Measurements from ENCODE around the gene PPP4R3B.
"Not testable (repeated sequence)": the region's sequence is repeated elsewhere in the genome, so short reads cannot be mapped to it uniquely, and the experiment has no call there.

PPP4R3B gene

DNA sequence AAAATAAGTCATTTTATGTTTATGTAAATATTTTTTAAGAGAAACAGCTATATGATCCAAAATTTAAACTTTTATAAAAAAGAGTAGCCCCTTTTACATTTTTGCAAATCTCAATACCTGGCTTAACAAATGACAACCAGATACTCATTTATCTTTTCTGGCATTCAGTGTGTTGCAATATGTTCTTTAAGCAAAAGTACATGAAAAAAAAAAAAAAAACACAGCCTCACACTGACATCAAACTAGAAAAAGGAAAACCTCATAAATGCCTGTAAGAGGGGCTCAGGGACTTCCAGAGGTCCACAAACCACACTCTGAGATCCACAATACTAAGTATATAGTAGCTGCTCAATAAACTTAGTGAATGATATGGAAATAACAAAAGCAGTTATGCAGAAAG lies 21.9 kb downstream of the PPP4R3B start:
- DNase-seq (ENCODE audit: low spot score): no peak

DNA sequence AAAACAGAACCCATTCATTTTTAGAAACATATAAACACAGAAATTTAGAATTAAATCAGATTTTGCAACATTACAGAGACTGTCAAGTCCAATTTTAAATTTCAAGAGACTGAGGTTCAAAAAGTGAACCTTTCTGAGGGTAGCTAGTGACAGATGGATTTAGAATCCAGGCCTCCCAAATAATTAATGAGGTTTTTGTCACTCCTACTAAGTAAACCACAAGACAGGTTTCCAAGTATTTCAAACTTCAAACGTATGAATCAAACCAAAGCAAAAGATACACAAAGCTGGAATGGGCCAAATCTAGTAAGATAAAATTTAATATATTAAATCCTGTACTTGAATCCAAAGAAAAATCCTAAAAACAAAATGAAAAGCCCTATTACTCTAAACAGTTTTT lies 25.3 kb downstream of the PPP4R3B start:
- DNase-seq (ENCODE audit: low spot score): no peak

DNA sequence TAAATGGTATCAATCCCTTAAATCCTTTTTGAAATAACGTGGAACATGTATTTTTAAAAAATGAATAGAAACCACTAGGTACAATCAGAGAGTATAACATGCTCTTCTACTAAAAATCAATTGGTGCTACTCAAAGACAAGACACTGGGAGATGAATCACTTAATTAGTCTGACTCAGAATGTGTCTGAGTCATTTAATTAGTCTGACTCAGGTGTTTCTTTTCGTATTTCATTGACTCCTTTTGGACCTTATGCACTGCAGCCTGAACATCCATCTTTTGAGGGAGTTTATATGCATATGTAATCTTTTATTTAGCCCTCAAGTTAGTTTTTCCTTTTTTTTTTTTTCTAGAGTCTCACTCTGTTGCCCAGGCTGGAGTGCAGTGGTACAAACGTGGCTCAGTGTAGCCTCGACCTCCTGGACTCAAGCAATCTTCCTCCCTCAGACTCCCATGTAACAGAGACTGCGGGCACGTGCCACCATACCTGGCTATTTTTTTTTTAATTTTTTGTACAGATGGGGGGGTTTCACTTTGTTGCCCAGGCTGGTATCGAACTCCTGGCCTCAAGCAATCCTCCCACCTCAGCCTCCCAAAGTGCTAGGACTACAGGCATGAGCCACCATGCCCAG lies 26.5 kb downstream of the PPP4R3B start:
- no peak for DNase-seq (ENCODE audit: low spot score)

DNA sequence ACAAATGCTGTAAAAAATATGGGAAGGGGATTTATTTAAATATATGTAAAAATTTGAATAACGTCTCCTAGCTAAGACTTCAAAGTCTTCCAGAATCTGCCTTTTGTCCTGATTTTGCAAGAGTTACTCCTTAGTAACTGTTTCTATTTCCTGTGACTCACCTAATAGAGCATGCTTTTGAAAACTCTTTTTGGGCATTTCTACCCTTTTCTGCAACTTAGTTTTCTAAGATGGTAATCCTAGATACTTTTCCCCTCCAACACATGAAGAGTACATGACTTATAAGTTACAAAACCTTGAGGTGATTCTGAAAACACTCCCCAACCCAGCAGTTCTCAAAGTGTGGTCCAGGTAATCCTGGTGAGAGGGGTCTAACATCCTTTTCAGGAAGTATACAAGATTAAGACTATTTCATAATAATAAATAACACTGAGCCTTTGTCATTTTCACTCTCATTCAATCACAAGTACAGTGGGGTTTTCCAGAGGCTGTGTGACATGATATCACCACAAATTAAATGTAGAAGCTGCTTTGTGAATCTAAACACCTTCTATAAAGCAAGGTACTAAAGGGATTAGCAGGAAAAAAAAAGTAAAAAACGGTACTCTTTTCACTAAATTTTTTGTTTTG lies 31.9 kb downstream of the PPP4R3B start:
- DNase-seq (ENCODE audit: low spot score): no peak

DNA sequence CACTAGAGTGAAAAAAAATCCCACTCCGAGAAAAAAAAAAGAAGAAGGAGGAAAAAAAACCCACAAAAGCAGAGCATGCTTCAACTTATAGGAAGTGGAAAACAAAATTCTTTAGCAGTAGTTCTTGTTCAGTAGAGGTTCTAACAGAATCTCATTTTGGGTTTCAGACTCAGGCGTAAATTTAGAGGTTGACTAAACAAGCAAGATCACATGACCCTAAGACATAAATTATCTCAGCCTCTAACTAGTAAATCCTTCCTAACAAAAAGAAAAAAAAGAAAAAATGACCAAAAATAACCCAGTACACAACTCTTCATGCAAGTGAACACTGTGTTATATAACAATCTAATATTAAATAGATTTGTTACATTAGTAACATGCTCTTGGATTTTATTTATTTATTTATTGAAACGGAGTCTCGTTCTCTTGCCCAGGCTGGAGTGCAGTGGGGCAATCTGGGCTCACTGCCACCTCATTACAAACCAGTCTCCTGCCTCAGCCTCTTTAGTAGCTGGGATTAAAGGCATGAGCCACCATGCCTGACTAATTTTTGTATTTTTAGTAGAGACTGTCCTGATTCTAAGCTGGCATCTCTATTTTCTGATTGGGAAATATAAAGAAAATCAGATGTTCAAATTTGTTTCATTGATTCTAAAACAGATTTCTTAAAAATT lies 35.4 kb downstream of the PPP4R3B start:
- peak; percentile 49 for DNase-seq (ENCODE audit: low spot score)

DNA sequence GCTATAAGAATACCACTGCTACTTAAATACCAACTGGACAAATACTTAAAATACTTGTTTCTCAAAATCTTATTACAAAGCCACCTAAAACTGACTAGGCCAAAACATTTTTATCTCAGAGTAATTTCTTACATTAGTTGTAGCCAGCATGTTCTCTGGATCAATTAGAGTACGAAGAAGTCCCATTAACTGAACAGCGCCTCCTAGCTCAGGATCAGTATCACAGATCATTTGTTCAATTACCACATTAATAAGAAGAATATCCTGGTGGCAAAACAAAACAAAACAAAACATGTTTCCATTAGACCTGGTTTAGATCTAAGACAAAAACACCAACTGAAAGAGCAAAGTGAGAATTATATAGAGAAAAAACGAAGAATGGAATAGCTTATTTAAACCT lies 36.0 kb downstream of the PPP4R3B start:
- no peak for DNase-seq (ENCODE audit: low spot score)

DNA sequence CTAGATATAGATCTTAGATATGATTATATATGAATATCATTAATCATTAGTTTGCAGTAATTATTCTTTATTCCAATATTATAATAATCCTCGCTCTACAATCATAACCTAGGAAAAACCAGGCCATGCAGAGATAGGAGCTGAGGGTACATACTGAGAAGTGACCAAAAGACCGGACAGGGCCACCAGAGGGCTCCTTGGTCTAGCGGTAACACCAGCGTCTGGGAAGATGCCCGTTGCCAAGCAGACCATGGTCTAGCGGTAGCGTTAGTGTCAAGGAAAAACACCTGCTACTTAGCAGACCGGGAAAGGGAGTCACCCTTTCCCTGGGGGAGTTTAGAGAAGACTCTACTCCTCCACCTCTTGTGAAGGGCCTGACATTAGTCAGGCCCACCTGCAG lies 48.4 kb downstream of the PPP4R3B start:
- DNase-seq (ENCODE audit: low spot score): not testable (repeated sequence)

DNA sequence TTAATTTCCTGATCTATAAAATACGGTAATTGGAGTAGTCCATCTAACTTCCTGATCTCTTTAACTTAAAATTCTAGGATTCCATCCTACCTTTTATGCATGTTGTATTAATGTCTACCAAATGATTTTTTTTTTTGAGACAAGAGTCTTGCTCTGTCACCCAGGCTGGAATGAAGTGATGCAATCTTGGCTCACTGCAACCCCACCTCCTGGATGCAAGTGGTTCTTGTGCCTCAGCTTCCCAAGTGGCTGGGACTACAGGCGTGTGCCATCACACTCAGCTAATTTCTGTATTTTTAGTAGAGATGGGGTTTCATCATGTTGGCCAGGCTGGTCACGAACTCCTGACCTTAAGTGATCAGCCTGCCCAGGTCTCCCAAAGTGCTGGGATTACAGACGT lies 50.1 kb downstream of the PPP4R3B start:
- DNase-seq (ENCODE audit: low spot score): no peak

DNA sequence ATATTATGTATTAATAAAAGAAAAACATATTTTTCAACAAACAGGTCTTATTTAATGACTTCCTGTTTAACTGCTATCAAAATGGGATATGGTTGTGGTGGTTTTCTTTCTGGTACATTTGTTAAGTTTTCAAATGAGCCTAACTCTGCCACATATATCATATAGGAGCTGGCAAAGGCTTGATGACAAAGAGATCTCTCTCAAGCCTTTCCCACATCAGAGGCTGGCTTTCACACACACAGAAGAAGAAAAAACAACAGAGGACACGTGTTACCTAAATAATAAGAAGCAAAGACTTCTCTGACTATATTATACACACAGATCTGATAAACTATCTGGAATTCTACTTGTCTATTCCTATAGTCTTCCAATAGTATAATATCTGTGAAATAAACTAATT lies 51.8 kb downstream of the PPP4R3B start:
- DNase-seq (ENCODE audit: low spot score): no peak

DNA sequence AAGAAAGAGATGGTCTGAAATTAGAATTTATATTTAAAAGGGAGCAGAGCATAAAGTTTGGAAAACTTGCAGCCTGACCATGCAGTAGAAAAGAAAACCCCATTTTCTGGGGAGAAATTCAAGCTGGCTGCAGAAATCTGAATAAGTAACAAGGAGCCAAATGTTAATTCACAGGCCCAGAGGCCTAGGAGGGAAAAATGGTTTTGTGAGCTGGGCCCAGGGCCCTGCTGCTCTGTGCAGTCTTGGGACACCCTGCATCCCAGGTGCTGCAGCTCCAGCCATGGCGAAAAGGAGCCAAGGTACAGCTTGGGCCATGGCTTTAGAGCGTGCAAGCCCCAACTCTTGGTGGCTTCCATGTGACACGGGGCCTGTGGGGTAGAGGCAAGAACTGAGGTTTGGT lies 56.6 kb downstream of the PPP4R3B start:
- DNase-seq (ENCODE audit: low spot score): no peak

DNA sequence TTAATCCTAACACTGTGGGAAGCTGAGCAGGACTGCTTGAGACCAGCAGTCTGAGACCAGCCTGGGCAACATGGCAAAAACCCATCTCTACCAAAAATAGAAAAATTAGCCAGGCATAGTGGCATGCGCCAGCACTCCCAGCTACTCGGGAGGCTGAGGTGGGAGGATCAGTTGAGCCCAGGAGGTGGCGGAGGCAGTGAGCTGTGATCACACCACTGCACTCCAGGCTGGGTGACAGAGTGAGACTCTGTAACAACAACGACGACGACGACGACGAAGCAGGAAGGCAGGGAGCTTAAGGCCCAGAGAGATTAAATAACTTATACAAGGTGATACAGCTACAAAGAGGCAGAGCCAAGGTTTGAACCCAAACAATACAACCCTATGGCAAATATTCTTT lies 60.6 kb downstream of the PPP4R3B start:
- DNase-seq (ENCODE audit: low spot score): peak; percentile 3

DNA sequence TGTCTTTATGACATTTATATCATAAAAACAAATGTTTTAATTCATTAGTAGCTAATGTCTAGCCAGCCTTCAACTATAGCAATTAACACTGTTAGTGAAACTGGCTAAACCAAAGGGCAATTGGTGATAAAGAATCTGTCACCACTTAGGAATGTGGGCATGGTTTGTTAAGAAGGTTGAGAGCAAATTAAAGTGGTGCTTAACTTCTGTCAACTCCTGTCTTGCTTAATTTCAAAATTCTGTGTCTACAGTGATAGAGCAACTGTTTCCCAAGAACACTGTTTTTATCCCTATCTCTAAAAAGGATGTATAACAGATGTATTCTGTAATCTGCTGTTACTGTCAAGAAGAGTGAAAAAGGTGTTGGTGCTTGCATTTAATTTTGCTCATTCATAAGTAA lies 61.4 kb downstream of the PPP4R3B start:
- no peak for DNase-seq (ENCODE audit: low spot score)

DNA sequence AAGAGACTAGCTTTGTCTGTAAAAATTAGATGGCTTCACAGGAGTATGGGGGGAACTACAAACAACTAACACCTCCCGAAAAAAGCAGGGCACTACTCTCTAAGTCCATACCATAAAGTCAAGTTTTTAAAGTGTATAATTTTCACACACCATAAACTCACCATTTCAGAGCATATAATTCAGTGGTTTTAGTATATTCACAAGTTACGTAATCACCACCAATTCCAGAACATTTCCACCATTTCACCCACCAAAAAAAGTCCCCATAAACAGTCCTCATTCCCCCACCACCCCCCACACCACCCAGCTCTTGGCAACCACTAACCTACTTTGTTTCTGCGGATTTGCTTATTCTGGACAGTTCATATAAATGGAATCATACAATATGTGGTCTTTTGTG lies 64.1 kb downstream of the PPP4R3B start:
- DNase-seq (ENCODE audit: low spot score): no peak

DNA sequence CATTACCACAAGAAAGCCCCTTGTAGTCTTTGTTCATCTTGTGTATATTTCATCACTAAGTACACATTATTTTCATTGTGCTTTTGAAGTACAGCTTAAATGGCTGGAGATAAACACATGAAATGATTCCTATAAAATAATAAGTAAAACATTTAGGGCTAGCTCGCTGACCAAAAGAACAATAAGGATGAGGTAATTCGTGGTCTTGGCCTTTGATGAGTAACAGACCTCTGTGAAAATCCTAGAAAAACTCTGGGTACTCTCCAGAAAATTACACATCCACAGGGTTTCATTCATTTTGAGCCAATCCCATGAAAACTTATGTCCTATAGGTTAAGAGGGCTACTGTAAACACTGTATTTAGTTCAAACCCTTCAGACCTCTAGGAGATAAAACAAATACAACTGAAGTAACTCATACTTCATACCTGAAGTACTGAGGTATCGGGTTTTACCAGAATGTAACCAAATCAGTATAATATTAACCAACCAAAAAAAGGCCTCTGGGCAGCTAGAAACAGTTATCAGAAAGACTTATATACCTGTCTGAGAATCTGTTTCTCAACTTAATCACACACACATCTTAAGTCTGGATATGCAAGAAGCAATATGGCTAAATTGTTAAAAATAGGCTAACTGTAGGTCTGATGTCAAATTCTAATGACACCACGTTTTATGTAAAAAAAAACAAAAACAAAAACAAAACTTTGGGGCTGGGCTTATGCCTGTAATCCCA lies 66.9 kb downstream of the PPP4R3B start:
- no peak for DNase-seq (ENCODE audit: low spot score)

DNA sequence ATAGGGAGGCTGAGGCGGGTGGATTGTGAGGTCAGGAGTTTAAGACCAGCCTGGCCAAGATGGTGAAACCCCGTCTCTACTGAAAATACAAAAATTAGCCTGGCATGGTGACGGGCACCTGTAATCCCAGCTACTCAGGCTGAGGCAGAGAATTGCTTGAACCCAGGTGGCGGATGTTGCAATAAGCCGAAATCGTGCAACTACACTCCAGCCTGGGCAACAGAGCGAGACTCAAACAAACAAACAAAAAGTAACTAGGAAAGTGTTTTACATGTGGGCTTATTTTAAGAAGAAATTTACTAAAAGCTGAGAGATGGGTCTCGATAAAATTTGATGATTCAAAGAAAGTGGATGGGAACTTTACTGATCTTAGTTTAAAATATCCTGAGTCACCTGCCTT lies 69.7 kb downstream of the PPP4R3B start:
- DNase-seq (ENCODE audit: low spot score): not testable (repeated sequence)

DNA sequence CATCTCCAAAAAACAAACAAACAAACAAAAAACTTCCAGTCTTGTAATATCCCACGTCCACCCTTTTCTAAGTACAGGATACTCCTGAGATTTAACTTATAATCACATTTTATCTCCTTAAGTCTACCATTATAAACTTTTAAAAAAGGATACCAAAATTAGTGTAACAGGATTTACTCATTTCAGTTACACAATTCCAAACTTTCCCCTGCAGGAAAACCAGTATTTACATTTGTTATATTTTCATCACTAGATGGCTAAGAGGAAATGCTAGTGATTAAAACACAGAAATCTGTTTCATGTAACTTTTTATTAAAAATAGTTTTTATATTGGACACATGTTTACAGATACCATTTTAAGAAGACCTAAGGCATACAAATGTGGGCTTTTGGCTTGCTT lies 70.4 kb downstream of the PPP4R3B start:
- no peak for DNase-seq (ENCODE audit: low spot score)

DNA sequence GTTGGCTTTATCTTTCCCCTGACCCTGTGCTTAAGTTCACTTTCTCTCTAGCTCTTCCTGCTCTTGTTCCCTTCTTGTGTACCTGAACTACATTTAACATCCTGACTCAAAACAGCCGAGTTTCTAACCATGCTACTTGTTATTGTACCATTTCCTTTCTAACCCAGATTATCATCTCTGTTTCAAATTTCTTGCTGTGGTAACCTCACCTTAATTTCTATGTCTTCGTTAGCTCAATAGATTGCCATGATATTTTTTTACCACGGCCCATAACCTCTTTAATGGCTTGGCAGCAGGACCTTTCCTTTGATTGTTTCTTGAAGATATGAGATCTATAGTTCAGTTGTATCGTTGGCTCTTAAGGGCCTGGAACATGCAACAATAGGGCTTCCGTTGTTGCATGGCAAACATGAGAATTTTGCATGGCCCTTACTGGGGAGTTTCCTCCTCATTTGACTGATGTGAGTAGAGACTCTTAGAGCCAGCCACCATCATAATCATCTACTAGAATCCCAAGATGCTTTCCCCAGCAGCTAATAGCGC lies 86.8 kb downstream of the PPP4R3B start:
- DNase-seq (ENCODE audit: low spot score): no peak

DNA sequence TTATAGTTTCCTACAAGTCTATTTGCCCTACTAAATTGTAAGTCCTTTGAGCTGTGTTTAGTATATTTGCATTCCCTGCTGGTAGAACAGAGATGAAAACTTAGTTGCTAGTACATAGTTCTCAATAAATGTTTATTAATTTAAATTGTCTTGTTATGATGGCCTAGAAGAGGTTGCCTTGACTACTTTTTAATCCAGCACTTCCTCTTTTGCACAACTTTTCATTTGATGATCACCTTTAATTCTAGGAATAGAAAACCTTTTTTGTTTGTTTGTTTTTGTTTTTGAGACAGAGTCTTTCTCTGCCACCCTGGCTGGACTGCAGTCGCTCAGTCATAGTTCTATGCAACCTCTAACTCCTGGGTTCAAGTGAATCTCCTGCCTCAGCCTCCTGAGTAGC lies 91.2 kb downstream of the PPP4R3B start:
- no peak for DNase-seq (ENCODE audit: low spot score)

DNA sequence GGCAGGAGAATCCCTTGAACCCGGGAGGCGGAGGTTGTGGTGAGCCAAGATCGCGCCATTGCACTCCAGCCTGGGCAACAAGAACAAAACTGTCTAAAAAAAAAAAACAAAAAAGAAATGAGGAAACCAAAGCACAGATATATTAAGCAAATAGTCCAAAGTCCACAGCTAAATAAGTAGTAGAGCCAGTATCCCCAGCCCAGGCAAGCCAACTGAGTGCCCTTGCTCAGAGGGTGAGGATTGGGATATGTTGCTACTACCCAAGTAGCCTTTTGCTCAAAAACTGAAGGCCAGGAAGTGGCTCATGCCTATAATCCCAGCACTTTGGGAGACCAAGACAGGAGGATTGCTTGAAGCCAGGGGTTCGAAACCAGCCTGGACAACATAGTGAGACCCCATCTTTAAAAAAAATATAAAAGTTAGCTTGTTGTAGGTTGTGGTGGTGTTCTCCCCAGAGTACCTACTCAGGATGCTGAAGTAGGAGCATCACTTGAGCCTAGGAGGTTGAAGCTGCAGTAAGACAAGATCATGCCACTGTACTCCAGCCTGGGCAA lies 92.5 kb downstream of the PPP4R3B start:
- no peak for DNase-seq (ENCODE audit: low spot score)

DNA sequence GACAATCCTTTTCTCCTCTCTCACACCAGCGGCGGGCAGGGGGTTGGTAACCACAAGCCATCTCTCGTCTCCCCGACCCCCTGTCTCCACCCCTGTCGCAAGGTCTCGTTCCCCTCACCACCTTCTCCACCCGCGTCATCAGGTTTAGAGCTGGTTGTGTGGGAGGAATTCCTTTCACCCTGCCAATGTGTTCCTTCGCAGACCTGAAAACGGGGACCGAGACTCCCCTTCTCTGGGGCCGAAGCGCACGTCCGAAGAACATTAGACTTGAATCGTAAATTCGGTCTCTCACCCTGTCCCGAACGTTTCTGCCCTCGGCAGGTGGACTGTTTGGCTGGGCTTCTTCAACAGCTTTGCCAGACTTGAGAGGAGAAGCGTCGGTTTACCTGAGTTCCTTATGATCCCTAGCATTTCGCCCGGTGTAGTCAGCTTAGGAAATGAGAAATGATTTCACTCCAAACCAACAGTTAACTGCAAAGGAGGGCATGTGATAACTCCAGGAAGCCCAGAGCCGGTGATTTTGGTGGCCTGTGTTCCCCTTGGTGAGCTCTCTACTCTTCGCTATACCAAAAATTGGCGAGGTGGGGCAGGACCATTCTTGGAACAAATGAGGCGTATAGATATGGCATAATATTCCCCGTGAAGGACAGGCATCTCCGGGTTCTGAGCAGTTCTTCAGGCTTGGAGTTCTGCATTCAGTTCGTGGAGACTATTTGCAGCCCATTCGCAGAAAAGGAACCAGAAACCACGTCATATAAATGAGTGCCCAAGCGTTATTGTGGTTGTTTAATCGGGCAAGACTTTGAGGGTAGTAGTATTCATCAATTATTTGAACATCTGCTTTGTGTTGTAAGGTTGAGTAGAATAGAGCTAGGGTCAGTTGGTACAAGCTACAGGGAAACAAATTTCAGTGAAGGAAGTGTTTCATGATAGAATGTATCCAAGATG lies 97.2 kb downstream of the PPP4R3B start:
- peak; percentile 59 for DNase-seq (ENCODE audit: low spot score)

DNA sequence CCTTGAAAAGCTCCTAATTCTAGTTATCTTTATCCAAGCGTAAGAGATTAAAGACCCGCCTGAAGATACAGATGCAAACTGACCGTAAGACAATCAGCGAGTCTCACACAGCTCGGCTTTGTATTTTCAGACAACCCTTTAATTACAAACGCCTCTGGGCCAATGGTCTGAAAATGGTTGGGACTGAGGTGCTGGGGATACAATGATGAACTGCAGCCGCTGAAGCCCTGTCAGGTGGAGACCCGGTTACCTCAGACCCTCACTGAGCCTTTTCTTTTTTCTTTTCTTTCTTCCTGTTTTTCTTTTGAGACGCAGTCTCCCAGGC lies 98.6 kb downstream of the PPP4R3B start:
- DNase-seq (ENCODE audit: low spot score): peak; percentile 29
